ENCODE data around the gene MRPL52. TPM values are rescaled to one million over a fixed set of nuclear protein-coding genes. Genes with fewer than 3 reads are reported as not detected.

Gene MRPL52
- total RNA-seq, 1 experiment from 2014 or later, result 89.5 TPM

- Histone ChIP-seq H3K9me3 (ENCODE audit: control insufficient read depth, insufficient read depth, low read depth, low read length) (no peaks in the 10 kb centered on the region), H3K27ac (ENCODE audit: low read length) (no peak overlapping the region), H3K27me3 (ENCODE audit: control insufficient read depth, insufficient read depth, low read length) (no peaks in the 10 kb centered on the region), H3K36me3 (ENCODE audit: control insufficient read depth, insufficient read depth, low read length) (no peaks in the 10 kb centered on the region), H3K4me1 (ENCODE audit: control insufficient read depth, insufficient read depth, low read length) (no peaks in the 10 kb centered on the region; the same call in 1 of the 2 replicates), H3K4me3 (ENCODE audit: low read depth in 2 of 2, low read length in 2 of 2) (no peak overlapping the region)
- BruUV-seq (replicated peaks), result no TSS peak
- DNase-seq (ENCODE audit: low read depth, low spot score), result no peak
- ATAC-seq, result no peak
- ChIA-PET CTCF (interaction anchor here (0.5 to 1.0 kb wide), 2 partner anchors 9 to 11 kb away, joined by 3 read pairs; no protein-coding TSS in a partner anchor), POLR2A (interaction anchor here (0.6 kb wide), 1 partner anchor 138 kb away, joined by 4 read pairs; no protein-coding TSS in a partner anchor)
- in situ Hi-C loops (cut with HindIII; ENCODE audit: low pct_unique_long_range_greater_than_20kb, low sequenced_read_pairs) (no loop called here), intact Hi-C loops (cut with micrococcal nuclease; ENCODE audit: unreplicated experiment) (no loop called here)
- TF ChIP-seq CTCF (IDR thresholded peaks at IDR 0.05) (no peak), REST (IDR thresholded peaks at IDR 0.05; ENCODE audit: insufficient read depth in 1 of 2, low read depth in 2 of 2, low read length in 1 of 2) (no peak), SIN3A (IDR thresholded peaks at IDR 0.05; ENCODE audit: borderline replicate concordance, insufficient read depth, low read depth, low read length) (no peak), POLR2AphosphoS5 (IDR thresholded peaks at IDR 0.05; ENCODE audit: low read depth, low read length) (no peak), TCF7L2 (IDR thresholded peaks at IDR 0.05; ENCODE audit: low read depth, low read length) (no peak)
These were observed 16.5 kb upstream of the MRPL52 start for GRCh38 chr14:22813145-22813544.

- in situ Hi-C loops (cut with HindIII; ENCODE audit: low pct_unique_long_range_greater_than_20kb, low sequenced_read_pairs), result no loop called here
- Histone ChIP-seq H3K27me3 (ENCODE audit: control insufficient read depth, insufficient read depth, low read length) (no peaks in the 10 kb centered on the region), H3K9me3 (ENCODE audit: control insufficient read depth, insufficient read depth, low read depth, low read length) (no peaks in the 10 kb centered on the region), H3K4me3 (ENCODE audit: low read depth in 2 of 2, low read length in 2 of 2) (no peak overlapping the region), H3K4me1 (ENCODE audit: control insufficient read depth, insufficient read depth, low read length) (peaks cover 1% of the 10 kb centered on the region; the same call in 1 of the 2 replicates), H3K36me3 (ENCODE audit: control insufficient read depth, insufficient read depth, low read length) (no peaks in the 10 kb centered on the region), H3K27ac (ENCODE audit: low read length) (no peak overlapping the region)
- ATAC-seq (no peak), DNase-seq (ENCODE audit: low read depth, low spot score) (no peak)
- no peak for TF ChIP-seq REST (IDR thresholded peaks at IDR 0.05; ENCODE audit: insufficient read depth in 1 of 2, low read depth in 2 of 2, low read length in 1 of 2)
- ChIA-PET POLR2A (no interaction called here), CTCF (no interaction called here)
- intact Hi-C loops (cut with micrococcal nuclease; ENCODE audit: unreplicated experiment), result no loop called here
- no TSS peak for BruUV-seq (replicated peaks)
These were observed 15.3 kb upstream of the MRPL52 start for GRCh38 chr14:22814373-22814772.
